Stimulated activated naive CD8-positive, alpha-beta T cell treated with anti-CD3 and anti-CD28 coated beads, Interleukin-15, amount 100 ng/mL, for 72 hours (primary cell): ENCODE data around the gene PPP2R3A.
"Not testable (repeated sequence)": the region's sequence is repeated elsewhere in the genome, so short reads cannot be mapped to it uniquely, and the experiment has no call there.

ENCODE experiments used
- ATAC-seq: fragments of 150-1000 bp; cut with Tn5 transposase; 2 replicates; pipeline ENCODE4 v1.10.0; 2021; ENCODE audit warnings: mild to moderate bottlenecking, moderate library complexity
- DNase-seq, 2 donors: peaks; one replicate each; pipeline ENCODE4 v3.0.0; 2021 to 2022
- H3K27ac Mint-ChIP-seq, 2 donors: one replicate each; pipeline ENCODE4 v1.8.0; 2022; ENCODE audit warnings: mild to moderate bottlenecking in 2 of 2, mixed read lengths in 2 of 2, moderate library complexity in 2 of 2
- H3K27me3 Mint-ChIP-seq: one replicate; pipeline ENCODE4 v1.8.0; 2022; ENCODE audit warnings: mixed read lengths
- H3K4me1 Mint-ChIP-seq: one replicate; pipeline ENCODE4 v1.8.0; 2022; ENCODE audit warnings: mild to moderate bottlenecking, mixed read lengths
- H3K4me3 Mint-ChIP-seq, 2 donors: one replicate each; pipeline ENCODE4 v1.8.0; 2022; ENCODE audit warnings: mild to moderate bottlenecking in 2 of 2, mixed read lengths in 2 of 2, moderate library complexity in 1 of 2
- H3K9me3 Mint-ChIP-seq, 2 donors: one replicate each; pipeline ENCODE4 v1.8.0; 2022; ENCODE audit warnings: mixed read lengths in 2 of 2

The PPP2R3A gene

DNA sequence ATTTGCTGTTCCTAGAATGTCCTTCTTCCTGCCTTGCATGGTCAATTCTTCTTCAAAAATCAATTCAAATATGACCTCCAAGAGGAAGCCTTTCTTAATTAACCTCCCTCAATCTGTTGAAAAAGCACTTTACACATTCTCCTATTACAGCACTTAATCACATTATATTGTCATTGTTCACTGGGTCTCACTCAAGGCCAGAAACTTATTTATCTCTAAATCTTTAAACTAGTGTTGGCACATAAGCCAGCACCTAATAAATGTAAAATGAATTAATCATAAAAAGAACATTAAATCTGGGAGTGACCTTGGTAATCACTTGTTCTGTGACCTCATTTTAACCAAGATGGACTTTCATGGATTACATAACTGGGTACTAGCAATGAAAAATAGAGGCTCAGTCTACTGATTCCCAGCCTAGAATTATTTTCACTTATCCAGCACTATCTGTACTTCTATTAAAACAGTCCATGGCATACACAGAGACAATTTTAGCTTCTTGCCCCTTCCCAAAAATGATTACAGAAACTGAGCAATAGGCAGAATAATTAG is 208.5 kb downstream of the PPP2R3A start:
- H3K27me3 Mint-ChIP-seq: no peaks in the 10 kb centered on the region
- H3K9me3 Mint-ChIP-seq: no peaks in the 10 kb centered on the region
- ATAC-seq (no peak), DNase-seq (no peak)
- peaks cover 22% of the 10 kb centered on the region for H3K4me1 Mint-ChIP-seq
- H3K4me3 Mint-ChIP-seq: no peak overlapping the region
- no peak overlapping the region for H3K27ac Mint-ChIP-seq

DNA sequence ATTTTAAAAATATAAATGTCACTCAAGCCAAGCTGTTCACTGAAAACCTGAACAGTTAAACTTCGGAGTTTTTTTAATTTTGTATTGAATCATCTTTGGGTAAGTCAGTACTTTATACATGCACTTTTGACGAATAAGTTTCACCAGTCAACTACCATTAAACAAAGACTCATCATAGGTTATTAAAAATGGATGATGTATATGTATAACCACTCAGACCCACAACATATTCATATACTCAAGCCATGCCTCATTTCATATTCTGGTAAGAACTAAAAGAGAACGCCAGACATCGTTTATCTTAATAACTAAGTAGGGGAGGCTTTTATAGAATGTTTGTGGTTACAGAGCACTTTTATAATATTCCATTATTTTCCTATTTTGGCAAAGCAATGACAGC is 212.3 kb downstream of the PPP2R3A start:
- H3K27me3 Mint-ChIP-seq: no peaks in the 10 kb centered on the region
- ATAC-seq (no peak), DNase-seq (no peak)
- no peak overlapping the region for H3K27ac Mint-ChIP-seq
- peaks cover 49% of the 10 kb centered on the region for H3K4me1 Mint-ChIP-seq
- H3K4me3 Mint-ChIP-seq: no peak overlapping the region
- no peaks in the 10 kb centered on the region for H3K9me3 Mint-ChIP-seq

- DNase-seq (no peak), ATAC-seq (no peak)
- H3K4me3 Mint-ChIP-seq: no peak overlapping the region
- H3K27ac Mint-ChIP-seq: no peak overlapping the region
- H3K4me1 Mint-ChIP-seq: peaks cover 84% of the 10 kb centered on the region
- H3K9me3 Mint-ChIP-seq: no peaks in the 10 kb centered on the region
- no peaks in the 10 kb centered on the region for H3K27me3 Mint-ChIP-seq
Observed at GRCh38 chr3:136181741-136182140, 216.2 kb downstream of the PPP2R3A start.

DNA sequence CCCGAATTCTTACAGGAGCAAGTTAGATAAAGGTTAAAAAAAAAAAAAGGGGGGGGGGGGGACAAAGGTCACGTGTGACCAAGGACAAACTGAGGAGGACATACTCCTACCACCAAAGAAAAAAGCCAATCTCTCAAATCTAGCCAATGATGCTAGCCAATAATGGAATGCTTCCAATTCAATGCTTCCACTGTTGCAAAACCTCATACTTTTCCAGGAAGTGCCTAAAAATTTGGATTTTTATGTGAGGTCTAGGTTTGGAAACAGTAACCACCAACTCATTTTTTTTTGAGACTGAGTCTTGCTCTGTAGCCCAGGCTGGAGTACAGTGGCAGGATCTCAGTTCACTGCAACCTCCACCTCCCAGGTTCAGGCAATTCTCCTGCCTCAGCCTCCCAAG is 219.2 kb downstream of the PPP2R3A start:
- Mint-ChIP-seq H3K27me3 (no peaks in the 10 kb centered on the region), H3K4me3 (no peak overlapping the region), H3K4me1 (peaks cover 87% of the 10 kb centered on the region), H3K27ac (peak overlapping the region in 1 of 2 donors; percentile 54), H3K9me3 (no peaks in the 10 kb centered on the region)
- ATAC-seq (no peak), DNase-seq (no peak)

GRCh38 chr3:136186344-136186743 is 220.8 kb downstream of the PPP2R3A start:
- DNase-seq (no peak), ATAC-seq (peak; percentile 64)
- Mint-ChIP-seq H3K27me3 (no peaks in the 10 kb centered on the region), H3K4me1 (peaks cover 93% of the 10 kb centered on the region), H3K27ac (no peak overlapping the region), H3K9me3 (no peaks in the 10 kb centered on the region), H3K4me3 (peak overlapping the region in 1 of 2 donors; percentile 67)

DNA sequence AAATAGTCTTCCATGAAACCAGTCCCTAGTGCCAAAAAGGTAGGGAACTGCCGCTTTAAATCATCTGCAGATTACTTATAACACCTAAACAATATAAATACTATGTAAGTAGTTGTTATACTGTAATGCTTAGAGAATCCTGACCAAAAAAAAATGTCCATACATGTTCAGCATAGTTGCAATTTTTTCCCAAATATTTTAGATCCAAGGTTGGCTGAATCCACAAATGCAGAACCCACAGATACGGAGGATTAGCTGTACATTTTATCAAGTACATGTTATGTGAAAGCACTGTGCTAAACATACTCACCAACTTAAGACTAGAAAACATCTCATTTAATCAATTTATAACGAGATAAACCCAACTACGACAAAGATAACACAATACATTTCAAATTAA is 221.3 kb downstream of the PPP2R3A start:
- ATAC-seq (no peak), DNase-seq (no peak)
- no peaks in the 10 kb centered on the region for H3K9me3 Mint-ChIP-seq
- peaks cover 98% of the 10 kb centered on the region for H3K4me1 Mint-ChIP-seq
- no peak overlapping the region for H3K27ac Mint-ChIP-seq
- H3K27me3 Mint-ChIP-seq: no peaks in the 10 kb centered on the region
- peak overlapping the region; percentile 8 to 13 for H3K4me3 Mint-ChIP-seq

GRCh38 chr3:136187868-136188267 is 222.3 kb downstream of the PPP2R3A start:
- ATAC-seq (no peak), DNase-seq (no peak)
- H3K4me3 Mint-ChIP-seq: peak overlapping the region in 1 of 2 donors; percentile 63
- H3K4me1 Mint-ChIP-seq: peaks cover 97% of the 10 kb centered on the region
- no peak overlapping the region for H3K27ac Mint-ChIP-seq
- no peaks in the 10 kb centered on the region for H3K9me3 Mint-ChIP-seq
- no peaks in the 10 kb centered on the region for H3K27me3 Mint-ChIP-seq

DNA sequence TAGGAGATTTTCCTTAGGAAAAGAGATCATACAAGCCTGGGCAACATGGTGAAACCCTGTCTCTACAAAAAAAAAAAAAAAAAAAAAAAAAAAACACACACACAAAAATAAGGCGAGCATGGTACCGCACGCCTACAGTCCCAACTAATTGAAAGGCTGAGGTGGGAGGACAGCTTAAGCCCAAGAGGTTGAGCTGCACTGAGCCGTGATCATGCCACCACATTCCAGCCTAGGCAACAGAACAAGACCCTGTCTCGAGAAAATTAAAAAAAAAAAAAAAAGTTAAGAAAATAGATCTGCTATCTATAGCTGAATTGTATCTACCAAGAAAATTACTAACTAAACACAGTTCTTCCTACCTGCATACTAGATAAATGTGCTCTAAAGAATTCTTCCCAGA is 223.5 kb downstream of the PPP2R3A start:
- Mint-ChIP-seq H3K27ac (peak overlapping the region in 1 of 2 donors; percentile 60), H3K4me1 (peaks cover 85% of the 10 kb centered on the region), H3K27me3 (no peaks in the 10 kb centered on the region), H3K4me3 (peak overlapping the region; percentile 33 to 72), H3K9me3 (no peaks in the 10 kb centered on the region)
- ATAC-seq (no peak), DNase-seq (no peak)

DNA sequence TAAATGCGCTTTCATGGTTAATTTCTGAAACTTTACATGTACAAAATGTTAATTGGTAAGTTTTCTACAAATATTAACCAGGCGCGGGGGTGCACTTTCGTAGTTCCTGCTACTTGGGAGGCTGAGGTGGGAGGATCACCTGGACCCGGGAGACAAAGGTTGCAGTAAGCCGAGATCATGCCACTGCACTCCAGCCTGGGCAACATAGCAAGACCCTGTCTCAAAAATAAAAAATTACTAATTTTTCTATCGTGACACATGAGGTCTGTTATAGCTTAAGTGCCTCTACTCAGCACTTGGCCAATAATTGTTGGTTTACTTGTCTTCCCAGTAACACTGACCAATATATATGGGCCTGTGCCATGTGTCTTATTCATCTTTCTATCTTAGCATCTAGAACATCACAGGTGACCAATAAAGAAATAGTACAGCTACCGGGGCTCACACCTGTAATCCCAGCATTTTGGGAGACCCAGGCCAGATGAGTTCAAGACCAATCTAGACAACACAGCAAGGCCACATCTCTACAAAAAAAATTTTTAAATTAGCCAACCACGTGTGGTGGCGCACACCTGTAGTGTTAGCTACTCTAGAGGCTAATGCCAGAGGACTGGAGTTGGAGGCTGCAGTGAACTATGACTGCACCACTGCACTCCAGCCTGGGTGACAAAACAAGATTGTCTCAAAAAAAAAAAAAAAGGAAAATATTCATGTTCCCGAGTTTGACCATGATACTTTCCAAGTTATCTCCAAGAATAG is 224.5 kb downstream of the PPP2R3A start:
- Mint-ChIP-seq H3K27ac (peak overlapping the region in 1 of 2 donors; percentile 9), H3K4me3 (peak overlapping the region; percentile 83 to 98), H3K27me3 (no peaks in the 10 kb centered on the region), H3K9me3 (no peaks in the 10 kb centered on the region), H3K4me1 (peaks cover 75% of the 10 kb centered on the region)
- ATAC-seq: no peak
- no peak for DNase-seq

- not testable (repeated sequence) for H3K9me3 Mint-ChIP-seq, DNase-seq, ATAC-seq, H3K27me3 Mint-ChIP-seq
- Mint-ChIP-seq H3K4me3 (peak overlapping the region; percentile 83 to 98), H3K27ac (peak overlapping the region; percentile 86 to 87), H3K4me1 (peaks cover 67% of the 10 kb centered on the region)
Observed at GRCh38 chr3:136192195-136192594, 226.7 kb downstream of the PPP2R3A start.

DNA sequence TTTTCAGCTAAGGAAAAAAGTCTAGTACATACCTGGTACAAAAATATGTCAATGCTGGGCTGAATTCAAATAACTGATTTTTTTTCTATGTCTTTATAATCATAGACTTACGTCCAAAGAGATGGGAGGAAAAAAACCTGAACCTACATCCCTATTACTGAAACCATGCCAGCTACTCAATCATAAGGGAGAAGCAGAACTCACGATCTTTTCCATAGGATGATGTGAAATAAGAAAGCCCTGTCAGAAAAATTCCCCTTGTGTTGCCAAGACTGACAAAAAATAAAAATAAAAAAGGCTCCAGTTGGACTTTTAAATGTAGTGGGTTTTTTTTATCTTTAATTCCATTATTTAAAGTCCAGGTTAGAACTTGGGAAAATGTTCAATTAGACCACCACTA is 227.3 kb downstream of the PPP2R3A start:
- ATAC-seq (no peak), DNase-seq (no peak)
- Mint-ChIP-seq H3K4me1 (peaks cover 67% of the 10 kb centered on the region), H3K27me3 (no peaks in the 10 kb centered on the region), H3K27ac (peak overlapping the region; percentile 42 to 99), H3K4me3 (peak overlapping the region; percentile 83 to 98), H3K9me3 (no peaks in the 10 kb centered on the region)

GRCh38 chr3:136193278-136194054 is 227.9 kb downstream of the PPP2R3A start:
- ATAC-seq (no peak), DNase-seq (peak in 1 of 2 donors; percentile 14)
- Mint-ChIP-seq H3K4me3 (peak overlapping the region; percentile 83 to 98), H3K9me3 (no peaks in the 10 kb centered on the region), H3K4me1 (peaks cover 67% of the 10 kb centered on the region), H3K27me3 (no peaks in the 10 kb centered on the region), H3K27ac (peak overlapping the region; percentile 97 to 99)

GRCh38 chr3:136194409-136195257 is 229.1 kb downstream of the PPP2R3A start:
- ATAC-seq: peak; percentile 47
- Mint-ChIP-seq H3K4me3 (peak overlapping the region; percentile 83 to 98), H3K4me1 (peaks cover 55% of the 10 kb centered on the region), H3K27me3 (no peaks in the 10 kb centered on the region), H3K27ac (peak overlapping the region; percentile 97 to 99), H3K9me3 (no peaks in the 10 kb centered on the region)
- peak; percentile 77 to 90 for DNase-seq

DNA sequence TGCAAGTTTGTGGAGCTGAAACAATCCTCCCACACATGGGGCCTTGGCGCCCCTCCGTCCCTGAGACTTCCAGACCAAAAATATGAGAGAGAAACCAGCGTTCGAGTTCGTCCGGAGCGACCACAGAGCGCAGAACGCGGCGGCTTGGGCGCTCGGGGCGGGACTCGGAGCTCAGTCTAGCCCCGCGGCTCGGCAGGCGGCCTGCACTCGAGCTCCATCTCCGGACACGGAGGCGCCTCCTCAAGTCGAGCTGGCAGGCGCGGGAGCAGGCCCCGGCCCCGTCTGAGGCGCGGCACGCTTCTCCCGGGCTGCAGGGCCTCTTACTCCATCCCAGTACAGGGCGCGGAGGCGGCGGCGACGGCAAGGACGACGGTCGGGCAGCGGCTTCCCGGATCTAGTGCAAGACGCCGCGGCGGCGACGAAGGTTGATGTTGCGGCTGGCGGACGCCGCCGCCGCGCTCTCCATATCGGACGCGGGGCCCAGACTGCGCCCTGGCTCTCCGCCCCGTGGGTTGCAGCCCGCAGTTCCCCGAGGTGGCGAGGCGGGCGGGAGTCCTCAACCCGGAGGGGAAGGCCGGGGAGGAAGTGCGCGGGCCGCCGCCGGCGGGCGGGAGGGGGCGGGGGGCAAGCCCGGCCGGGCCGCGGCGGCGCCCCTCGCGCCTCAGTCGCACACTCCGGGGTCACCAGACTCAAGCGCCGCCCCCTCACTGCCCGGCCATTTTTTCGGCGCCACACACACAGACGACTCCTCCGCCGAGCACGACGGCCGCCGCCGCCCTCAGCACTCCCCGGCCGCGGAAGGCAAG is 229.9 kb downstream of the PPP2R3A start:
- H3K9me3 Mint-ChIP-seq: no peaks in the 10 kb centered on the region
- H3K4me3 Mint-ChIP-seq: peak overlapping the region; percentile 83 to 98
- peak overlapping the region; percentile 97 to 100 for H3K27ac Mint-ChIP-seq
- DNase-seq (peak; percentile 76 to 86), ATAC-seq (peak; percentile 58)
- H3K27me3 Mint-ChIP-seq: no peaks in the 10 kb centered on the region
- peaks cover 47% of the 10 kb centered on the region for H3K4me1 Mint-ChIP-seq
